Inferior parietal cortex (tissue), 1 donor: Measurements from ENCODE around the gene GID4.

ENCODE experiments used
- DNase-seq: peaks from one replicate; pipeline ENCODE4 v3.0.0-alpha.2; 2016; ENCODE audit errors: extremely low spot score

GID4 gene

GRCh38 chr17:18101828-18102227, 62.6 kb downstream of the GID4 start:
- no peak for DNase-seq

DNA sequence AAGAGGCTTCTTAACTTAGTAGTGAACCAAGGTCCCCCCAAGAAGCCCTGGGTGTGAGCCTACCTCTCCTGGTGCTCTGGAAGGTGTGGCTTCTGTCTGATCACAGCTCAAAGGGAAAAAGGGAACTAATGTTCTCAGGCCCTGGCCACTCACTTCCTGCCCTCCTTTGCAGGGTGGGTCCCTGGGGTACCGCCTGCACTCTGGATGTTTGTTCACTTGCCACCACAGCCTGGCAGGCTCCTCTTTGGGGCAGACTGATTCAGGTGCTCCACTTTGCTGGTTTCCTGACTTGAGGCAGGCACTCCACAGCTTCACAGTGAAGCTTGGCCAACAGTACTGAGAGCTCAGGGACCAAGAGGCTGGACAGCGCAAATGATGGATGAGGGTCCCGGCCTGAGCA, 63.4 kb downstream of the GID4 start:
- no peak for DNase-seq

- no peak for DNase-seq
Observed at GRCh38 chr17:18105027-18105426, 65.8 kb downstream of the GID4 start.

GRCh38 chr17:18105595-18105994, 66.4 kb downstream of the GID4 start:
- DNase-seq, result no peak

DNA sequence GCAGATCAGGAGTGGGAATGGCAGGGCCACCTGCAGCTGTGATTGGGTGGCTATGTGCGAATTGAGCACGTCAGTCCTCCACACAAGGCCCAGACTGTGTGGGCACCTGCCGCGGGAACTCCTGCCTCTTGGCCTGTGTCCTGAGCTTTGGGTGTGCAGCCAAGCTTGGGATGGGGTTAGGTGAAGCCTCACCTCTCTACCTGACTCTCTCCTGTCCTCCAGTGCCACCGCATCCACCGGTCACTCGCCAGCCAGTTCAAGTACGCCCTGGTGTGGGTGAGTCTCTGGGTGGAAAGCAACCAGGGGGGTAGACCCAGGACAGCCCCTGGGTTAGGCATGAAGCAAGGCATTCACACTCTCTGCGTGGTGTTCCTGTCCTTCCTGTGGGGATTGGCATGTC, 67.0 kb downstream of the GID4 start:
- no peak for DNase-seq

GRCh38 chr17:18107061-18107790, 68.0 kb downstream of the GID4 start:
- DNase-seq, result no peak

GRCh38 chr17:18107971-18108370, 68.8 kb downstream of the GID4 start:
- DNase-seq, result no peak

- no peak for DNase-seq
Observed at GRCh38 chr17:18108401-18109312, 69.4 kb downstream of the GID4 start, which contains the start of gene MYO15A. TSS of gene MYO15A (plus strand) at chr17:18108756. CDS start at chr17:18118801, 10,045 bp downstream.

DNA sequence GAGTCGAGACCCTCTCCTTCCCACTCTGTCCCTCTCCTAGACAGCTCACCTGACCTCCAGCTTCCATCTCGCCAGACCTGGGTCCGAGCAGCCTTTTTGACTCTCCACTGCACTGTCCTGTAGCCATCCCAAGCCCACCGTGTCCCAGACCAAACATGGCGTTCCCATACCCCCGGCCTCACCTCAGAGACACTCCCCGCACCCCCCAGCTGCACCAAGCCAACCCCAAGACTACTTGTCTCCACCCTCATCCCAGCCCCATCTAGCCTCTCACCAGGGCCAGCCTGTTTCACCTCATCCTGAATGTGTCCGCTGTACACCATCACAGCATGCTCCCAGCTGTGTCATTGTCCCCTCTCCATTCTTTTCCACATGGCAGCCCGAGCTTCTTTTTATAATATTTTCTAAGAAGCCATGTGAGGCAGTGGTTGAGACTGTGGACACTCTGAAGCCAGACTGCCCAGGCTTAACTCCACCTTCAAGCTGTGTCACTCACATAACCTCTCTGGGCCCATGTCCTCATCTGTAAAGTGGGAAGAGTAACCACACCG, 70.8 kb downstream of the GID4 start:
- DNase-seq, result no peak

- DNase-seq, result no peak
Observed at GRCh38 chr17:18110636-18111145, 71.5 kb downstream of the GID4 start.

GRCh38 chr17:18111330-18111971, 72.2 kb downstream of the GID4 start:
- no peak for DNase-seq

DNA sequence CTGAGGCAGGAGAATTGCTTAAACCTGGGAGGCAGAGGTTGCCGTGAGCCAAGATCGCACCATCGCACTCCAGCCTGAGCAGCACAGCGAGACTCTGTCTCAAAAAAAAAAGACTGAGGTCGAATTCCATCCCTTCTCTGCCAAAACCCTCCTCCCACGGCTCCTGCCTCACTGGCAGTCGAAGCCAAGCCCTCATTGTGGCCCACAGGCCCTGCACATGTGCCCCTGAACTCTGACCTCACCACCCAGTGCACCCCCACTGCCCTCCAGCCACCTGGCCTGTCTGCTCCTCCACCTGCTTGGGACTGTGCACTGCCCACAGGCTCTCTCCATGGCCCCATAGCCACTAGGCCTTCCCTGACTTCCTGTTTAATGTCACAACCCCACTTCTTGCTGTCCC, 76.3 kb downstream of the GID4 start:
- DNase-seq, result no peak

DNA sequence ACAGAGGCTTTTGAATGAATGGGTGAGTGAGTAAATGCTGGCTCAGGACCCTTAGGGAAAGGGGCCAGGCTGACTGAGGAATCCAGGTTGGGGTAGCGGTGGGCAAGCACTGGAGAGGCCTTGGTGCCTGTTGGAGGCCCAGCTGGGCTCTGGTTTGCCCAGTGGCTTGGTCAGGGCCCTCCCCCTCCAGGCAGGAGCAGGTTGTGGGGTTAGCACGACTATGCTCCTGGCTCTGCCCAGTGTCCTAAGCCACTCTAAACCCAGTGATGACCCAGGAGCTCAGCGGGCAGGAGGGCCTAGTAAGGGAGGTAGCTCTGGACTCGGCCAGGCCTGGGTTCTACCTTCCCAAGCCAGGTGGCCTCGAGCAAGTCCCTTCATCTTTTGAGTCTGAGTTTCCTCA, 76.9 kb downstream of the GID4 start:
- no peak for DNase-seq

DNA sequence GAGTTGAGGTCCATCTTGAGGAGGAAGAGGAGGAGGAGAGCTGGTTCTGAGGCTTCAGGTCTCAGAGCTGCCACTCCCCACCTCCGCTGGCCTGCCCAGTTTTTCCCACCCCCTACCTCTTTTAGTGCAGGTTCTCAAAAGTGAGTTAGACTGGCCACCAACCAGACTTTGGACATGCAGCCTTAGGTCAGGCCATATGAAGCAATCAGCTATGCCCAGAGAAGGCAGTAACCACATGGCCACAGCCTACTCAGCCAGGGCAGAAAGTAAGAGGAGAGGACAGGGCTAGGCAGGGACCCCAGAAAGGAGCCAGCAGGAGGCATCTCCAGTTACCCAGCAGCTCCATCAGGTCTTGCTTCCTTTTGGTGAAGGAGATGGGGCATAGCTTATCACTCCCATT, 78.3 kb downstream of the GID4 start:
- no peak for DNase-seq
